Fibroblast of skin of left quadriceps (primary cell): Measurements from ENCODE around the gene BANP.
"Not testable (repeated sequence)": the region's sequence is repeated elsewhere in the genome, so short reads cannot be mapped to it uniquely, and the experiment has no call there.

Experiments
- DNase-seq, 2 experiments: peaks; one replicate each; pipeline ENCODE4 v3.0.0-alpha.2; 2013; ENCODE audit warnings: low read depth in 2 of 2

Gene BANP

GRCh38 chr16:88065747-88066142 is 114.5 kb downstream of the BANP start:
- no peak for DNase-seq

- no peak for DNase-seq
Measured at GRCh38 chr16:88066234-88066633, 115.0 kb downstream of the BANP start.

- DNase-seq: no peak
Measured at GRCh38 chr16:88066680-88067529, 115.7 kb downstream of the BANP start.

GRCh38 chr16:88067530-88068411 is 116.5 kb downstream of the BANP start:
- no peak for DNase-seq

GRCh38 chr16:88068476-88069396 is 117.5 kb downstream of the BANP start:
- DNase-seq: no peak

- no peak for DNase-seq
Measured at GRCh38 chr16:88069397-88070168, 118.3 kb downstream of the BANP start.

- DNase-seq: no peak
Measured at GRCh38 chr16:88070341-88070740, 119.1 kb downstream of the BANP start.

- DNase-seq: no peak
Measured at GRCh38 chr16:88070989-88071625, 119.9 kb downstream of the BANP start.

- no peak for DNase-seq
Measured at GRCh38 chr16:88071908-88072307, 120.7 kb downstream of the BANP start.

- no peak for DNase-seq
Measured at GRCh38 chr16:88072571-88073001, 121.4 kb downstream of the BANP start.

- no peak for DNase-seq
Measured at GRCh38 chr16:88073201-88073721, 122.0 kb downstream of the BANP start.

GRCh38 chr16:88074041-88074440 is 122.8 kb downstream of the BANP start:
- no peak for DNase-seq

- no peak for DNase-seq
Measured at GRCh38 chr16:88076211-88076931, 125.1 kb downstream of the BANP start.

GRCh38 chr16:88076932-88077320 is 125.7 kb downstream of the BANP start:
- DNase-seq: not testable (repeated sequence)

- no peak for DNase-seq
Measured at GRCh38 chr16:88077328-88078108, 126.3 kb downstream of the BANP start.

GRCh38 chr16:88078111-88078775 is 127.0 kb downstream of the BANP start:
- DNase-seq: no peak

- DNase-seq: no peak
Measured at GRCh38 chr16:88083582-88083981, 132.3 kb downstream of the BANP start.

GRCh38 chr16:88084881-88085280 is 133.6 kb downstream of the BANP start:
- DNase-seq: no peak
